ENCODE data around the gene SPAG16.

DNA sequence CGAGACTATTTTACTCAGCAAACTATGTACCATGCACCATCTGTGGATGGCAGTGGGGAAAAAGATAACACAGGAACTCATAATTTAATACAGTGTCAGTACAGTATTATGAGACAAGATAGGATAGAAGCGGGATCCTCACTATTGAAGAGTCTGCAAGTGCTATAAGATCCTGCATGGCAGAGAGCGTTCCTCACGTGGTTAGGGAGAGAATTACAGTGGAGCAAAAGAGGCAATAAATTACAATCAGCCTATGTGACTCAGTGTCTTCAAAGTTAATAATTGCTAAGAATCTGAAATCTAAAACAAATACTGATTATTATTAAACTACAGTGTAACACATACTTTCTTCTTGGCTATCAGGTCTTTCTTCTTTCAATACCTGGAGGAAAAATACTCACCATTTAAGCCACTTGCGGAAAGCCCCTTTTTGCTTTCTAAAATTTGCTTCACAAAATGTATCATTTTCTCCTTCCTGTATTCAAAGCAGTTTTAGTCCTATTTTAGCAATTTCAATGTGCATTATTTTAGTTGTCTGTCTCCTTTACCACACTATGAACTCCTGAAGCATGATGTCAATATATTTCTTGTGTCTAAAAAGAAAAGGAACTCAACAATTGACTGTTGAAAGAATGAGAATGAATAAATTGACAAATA lies 342.9 kb downstream of the SPAG16 start:
- TF ChIP-seq PATZ1 (CRISPR knock-in tag; IDR thresholded peaks at IDR 0.05; ENCODE audit: borderline replicate concordance) (no peak), ARNTL (CRISPR knock-in tag; IDR thresholded peaks at IDR 0.05; ENCODE audit: borderline replicate concordance, low read depth) (no peak)
